SK-N-DZ (cell line): Measurements from ENCODE around the gene GLA.

Experiments
- DNase-seq: peaks from one replicate; pipeline ENCODE4 v3.0.0-alpha.2; 2015; ENCODE audit warnings: low spot score

GLA gene

DNA sequence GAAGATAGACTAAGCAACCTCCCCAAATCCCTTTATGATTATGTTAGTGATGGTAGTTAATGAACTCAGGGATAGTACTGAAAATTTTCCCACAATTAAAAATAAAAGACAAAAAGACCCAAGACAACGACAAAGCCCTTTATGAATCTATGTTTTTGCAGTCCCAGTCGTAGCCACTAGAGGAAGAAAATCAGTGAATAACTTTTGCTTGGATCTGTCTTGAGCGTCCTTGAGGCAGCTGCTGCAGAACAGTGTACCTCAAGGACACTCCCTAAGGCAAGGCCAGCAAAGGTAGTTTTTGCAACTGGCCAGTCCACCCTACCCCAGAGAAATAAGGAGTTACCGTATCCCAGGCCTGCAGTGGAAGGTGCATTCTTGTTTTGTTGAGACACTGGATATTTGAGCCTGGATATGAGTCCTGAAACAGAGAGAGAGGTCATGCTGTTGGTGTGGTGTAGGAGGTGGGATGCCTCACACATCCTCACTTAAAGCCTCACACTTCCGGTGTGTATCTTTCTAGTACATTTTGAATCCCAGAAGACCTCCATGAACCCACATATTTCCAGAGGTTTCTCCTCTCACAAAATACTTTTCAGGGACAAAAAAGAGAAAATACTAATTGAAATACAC is 50.4 kb downstream of the GLA start:
- peak; percentile 31 for DNase-seq

DNA sequence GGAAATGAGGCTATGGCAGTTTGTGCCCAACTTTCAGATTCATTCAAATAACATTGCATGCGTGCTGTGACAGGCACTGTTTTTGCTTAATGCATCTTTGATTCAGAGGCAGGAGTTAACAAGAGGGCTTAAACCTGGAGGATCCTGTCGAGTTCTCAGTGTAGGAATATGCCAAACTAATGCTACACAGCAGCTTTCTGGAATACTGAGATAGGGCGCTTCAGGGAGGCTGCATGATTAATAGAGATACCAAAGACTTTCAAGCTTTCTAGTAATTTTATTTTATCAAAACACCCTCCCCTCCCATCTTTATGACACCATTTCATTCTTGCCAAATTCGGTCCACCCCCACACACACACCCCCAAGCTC is 58.5 kb downstream of the GLA start:
- no peak for DNase-seq

DNA sequence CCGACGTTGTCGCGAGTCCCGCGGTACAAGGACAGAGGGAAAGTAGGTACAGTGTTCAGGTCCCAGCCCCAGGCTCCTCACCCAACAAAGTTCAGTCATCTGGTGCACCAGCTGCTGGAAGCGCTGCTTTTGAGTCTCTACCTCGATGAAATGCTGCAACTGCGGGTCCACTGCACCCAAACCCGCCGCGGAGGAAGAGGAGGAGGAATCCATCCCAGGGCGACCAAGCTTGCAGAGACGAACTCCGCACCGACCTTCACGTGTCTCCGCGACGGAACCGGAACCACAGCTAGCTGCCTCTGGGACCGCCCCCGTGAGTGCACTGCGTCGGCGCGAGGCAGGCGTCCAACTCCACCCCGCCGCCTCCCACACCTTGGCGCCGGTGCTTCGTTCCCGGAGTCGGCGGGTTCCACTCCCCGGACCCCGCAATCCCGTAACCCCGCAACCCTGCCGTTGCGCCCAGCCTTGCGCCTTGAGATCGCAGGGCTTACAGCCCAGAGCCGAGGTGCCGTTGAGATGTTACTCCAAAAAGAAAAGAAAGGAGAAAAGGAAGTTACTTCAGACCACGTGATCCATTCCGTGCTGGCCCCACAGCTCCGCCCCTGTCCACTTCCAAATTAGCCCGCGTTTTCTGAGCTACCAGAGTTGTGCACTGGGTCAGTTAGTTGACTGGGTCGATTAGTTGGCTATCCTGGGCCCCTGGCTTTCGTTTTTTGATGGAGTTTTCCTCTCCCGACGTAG is 59.1 kb downstream of the GLA start, which contains the start of gene TIMM8A:
Gene TIMM8A (minus strand): TSS at position 291 of the 741 bp plus-strand sequence. CDS start 78 bp downstream, at position 213.
- peak; percentile 70 for DNase-seq

DNA sequence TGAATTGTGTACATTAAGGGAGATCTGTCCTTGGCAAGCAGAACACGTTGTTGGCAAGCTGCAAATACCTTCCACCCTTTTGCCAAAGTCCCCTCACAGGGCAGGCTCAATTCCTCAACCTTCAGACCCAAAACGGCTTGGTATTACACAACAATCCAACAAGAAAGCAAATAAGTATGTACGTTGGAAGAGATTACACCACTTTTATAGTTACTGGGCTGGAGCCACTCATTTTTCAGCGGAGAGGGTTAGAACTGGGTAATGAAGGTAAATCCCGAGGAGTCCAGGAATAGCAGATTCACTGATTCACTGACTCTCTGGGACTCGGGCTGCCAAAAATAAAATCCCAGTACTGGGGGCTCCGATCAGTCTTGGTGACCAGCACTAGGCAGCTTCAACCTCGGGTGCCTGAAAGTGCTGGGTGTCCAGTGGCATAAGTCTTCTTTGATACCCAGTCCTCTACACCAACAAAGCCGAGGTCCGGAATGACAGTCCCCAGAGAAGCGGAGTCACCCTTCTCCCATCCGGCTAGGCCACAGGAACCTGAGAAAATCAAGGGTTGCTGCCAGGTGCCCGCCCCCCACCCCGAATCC is 59.8 kb downstream of the GLA start:
- DNase-seq, result no peak
